Stimulated activated CD8-positive, alpha-beta memory T cell treated with anti-CD3 and anti-CD28 coated beads, Interleukin-7, amount 100 ng/mL, for 1 hour (primary cell): Measurements from ENCODE around the gene ALKBH1.
"Not testable (repeated sequence)": the region's sequence is repeated elsewhere in the genome, so short reads cannot be mapped to it uniquely, and the experiment has no call there.

Experiments used
- DNase-seq, 2 donors: peaks; one replicate each; pipeline ENCODE4 v3.0.0-alpha.2; 2020; ENCODE audit warnings: low read depth in 2 of 2

ALKBH1 gene

DNA sequence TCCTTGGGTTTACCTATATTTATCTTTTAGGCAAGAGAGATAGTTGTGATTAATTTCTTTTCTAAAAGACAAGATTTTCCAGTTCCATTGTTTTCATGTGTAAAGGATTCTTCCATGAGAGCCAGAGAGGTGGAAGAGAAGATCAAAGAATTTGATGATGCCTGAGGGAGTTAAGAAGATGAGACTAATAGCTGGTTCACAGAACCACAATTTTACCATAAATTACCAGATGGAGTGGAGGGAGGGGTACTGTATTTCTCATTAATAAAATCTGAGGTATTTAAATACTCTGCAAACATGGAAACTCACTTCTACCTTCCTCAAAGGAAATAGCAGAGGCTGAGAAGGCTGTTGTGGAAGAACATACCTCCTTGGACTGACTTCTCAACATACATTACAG, 34.6 kb downstream of the ALKBH1 start:
- no peak for DNase-seq

GRCh38 chr14:77667331-77667730, 40.5 kb downstream of the ALKBH1 start:
- DNase-seq: no peak

- DNase-seq: no peak
Measured at GRCh38 chr14:77663293-77663692, 44.5 kb downstream of the ALKBH1 start.

DNA sequence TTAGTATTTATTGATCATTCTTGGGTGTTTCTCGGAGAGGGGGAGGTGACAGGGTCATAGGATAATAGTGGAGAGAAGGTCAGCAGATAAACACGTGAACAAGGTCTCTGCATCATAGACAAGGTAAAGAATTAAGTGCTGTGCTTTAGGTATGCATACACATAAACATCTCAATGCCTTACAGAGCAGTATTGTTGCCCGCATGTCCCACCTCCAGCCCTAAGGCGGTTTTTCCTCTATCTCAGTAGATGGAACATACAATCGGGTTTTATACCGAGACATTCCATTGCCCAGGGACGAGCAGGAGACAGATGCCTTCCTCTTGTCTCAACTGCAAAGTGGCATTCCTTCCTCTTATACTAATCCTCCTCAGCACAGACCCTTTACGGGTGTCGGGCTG, 46.3 kb downstream of the ALKBH1 start:
- not testable (repeated sequence) for DNase-seq

DNA sequence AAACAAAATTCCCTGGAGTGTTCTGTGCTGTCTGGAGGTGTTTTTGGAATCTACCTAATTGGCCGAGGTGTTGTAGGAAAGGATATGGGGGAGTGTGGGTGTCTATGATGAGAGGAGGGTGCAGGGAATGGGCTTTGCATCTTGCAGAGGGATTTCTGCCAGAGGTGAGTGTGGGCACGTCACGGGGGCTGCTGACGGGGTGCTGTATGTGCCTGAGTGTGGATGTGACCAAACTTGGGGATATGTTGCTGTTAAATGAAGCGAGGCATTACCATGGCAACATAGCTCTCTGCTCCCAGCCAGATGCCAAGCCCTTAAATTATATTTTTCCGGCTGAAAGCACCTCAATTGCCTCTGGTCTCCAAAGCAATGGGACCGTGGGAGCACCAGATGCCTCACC, 47.1 kb downstream of the ALKBH1 start:
- no peak for DNase-seq

GRCh38 chr14:77659831-77660230, 48.0 kb downstream of the ALKBH1 start:
- no peak for DNase-seq

DNA sequence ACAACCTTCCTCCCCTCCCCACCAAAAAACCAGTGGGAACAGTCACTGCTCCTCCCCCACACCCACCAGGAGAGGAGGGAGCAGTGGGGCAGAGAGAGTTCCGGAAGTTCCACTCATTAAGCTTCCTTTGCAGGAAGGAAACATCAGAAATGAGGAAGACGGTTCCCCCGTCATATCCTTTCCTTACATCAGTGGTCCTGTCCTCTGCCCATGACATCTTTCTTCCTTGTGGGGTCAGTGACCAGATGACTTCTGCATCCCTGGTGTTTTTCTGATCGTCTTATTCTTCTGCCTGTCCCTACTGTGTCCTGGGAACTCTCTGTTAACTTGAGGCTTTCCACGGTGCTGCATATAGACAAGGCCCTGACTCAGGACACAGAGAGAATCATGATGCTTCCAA, 50.5 kb downstream of the ALKBH1 start:
- DNase-seq: no peak

DNA sequence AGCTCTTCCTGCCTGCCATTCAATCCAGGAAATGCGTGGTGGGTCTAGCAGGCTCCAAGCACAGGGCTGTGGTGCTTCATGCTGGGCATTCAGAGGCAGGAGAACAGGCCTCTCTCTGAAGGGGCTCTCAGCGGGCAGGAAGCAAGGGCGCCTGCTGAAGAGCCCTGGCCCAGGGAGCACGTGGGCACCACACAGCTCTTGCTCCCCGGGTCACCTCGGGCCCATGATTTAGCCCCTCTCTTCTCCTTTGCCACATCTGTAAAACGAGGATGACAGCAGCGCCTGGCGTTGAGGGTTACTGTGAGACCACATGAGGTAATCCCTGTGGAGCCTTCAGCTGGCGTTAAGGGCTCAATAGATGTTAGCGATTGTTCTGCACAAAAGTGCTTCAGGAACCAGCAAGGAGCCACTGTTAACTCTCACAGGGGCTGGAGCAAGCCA, 53.8 kb downstream of the ALKBH1 start:
- no peak for DNase-seq

DNA sequence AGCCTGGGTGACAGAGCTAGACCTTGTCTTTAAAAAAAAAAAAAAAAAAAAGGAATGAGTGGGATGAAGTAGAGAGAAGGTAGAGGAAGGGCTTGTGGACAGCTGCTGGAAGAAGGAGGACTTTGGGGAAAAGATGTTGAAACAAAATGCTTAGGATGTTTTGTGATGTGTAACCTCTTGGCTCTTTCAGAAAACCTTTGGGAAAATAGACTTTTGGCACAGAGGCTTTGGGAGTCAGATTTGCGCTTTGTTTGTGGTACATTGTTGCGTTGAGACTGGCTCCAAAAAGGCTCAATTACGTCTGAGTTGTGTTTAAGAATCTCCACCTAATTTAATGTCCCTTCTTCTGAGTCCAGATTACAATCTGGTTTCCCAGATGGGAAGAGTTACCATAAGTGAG, 58.5 kb downstream of the ALKBH1 start:
- DNase-seq: no peak

DNA sequence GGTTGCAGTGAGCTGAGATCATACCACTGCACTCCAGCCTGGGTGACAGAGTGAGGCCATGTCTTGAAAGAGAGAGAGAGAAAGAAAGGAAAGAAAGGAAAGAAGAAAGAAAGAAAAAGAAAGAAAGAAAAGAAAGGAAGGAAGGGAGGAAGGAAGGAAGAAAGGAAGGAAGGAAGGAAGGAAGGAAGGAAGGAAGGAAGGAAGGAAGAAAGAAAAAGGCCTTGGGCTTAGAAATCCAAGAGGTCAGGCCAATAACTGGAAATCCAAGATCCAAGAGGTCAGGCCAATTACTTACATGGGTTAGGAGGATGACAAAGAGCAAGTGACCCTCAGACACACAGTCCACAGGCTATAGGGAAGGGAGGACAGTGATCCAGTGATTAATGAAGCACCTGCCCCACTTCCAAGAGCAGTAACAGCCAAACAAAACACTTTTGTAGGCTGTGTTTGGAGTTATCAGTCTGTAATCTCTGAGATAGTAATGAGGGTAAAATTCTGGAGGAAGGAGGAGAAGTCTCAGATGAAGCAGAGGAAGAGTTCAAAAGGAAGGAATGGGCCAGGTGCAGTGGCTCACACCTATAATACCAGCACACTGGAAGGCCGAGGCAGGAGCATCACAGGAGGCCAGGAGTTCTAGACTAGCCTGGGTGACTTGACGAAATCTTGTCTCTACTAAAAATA, 59.2 kb downstream of the ALKBH1 start:
- no peak for DNase-seq

DNA sequence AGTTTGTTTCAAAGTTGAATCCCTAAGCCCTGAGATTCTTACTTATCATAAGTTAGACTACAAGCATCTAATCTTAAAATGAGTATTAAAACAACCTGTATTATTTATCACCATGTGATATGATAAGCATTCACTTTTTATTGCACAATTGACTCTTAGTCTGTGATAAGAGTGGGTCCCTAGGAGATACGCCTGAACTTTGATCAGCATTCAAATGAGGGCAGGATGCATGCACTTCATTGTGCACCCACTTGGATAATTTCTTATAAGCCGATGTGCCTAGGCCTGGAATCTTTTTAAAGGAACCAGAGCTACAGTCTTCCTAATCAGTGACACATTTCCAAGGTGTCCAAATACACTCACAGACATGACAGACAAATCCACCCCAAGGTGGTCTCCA, 60.0 kb downstream of the ALKBH1 start:
- DNase-seq: no peak

- DNase-seq: no peak
Measured at GRCh38 chr14:77646907-77647306, 60.9 kb downstream of the ALKBH1 start.

- no peak for DNase-seq
Measured at GRCh38 chr14:77645520-77646230, 62.1 kb downstream of the ALKBH1 start.

DNA sequence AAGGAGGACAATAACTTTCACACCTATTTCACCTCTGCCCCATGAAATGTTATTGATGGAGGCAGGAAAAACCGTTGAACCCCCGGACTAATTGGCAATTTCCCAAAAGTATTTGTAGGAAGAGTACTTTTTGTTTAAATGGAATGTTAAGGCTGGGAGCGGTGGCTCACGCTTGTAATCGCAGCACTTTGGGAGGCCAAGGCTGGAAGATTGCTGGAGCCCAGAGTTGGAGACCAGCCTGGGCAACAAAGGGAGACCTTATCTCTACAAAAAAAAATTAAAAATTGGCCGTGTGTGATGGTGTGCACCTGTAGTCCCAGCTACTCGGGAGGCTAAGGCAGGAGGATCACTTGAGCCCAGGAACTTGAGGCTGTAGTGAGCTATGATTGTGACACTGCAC, 65.4 kb downstream of the ALKBH1 start:
- DNase-seq: no peak

DNA sequence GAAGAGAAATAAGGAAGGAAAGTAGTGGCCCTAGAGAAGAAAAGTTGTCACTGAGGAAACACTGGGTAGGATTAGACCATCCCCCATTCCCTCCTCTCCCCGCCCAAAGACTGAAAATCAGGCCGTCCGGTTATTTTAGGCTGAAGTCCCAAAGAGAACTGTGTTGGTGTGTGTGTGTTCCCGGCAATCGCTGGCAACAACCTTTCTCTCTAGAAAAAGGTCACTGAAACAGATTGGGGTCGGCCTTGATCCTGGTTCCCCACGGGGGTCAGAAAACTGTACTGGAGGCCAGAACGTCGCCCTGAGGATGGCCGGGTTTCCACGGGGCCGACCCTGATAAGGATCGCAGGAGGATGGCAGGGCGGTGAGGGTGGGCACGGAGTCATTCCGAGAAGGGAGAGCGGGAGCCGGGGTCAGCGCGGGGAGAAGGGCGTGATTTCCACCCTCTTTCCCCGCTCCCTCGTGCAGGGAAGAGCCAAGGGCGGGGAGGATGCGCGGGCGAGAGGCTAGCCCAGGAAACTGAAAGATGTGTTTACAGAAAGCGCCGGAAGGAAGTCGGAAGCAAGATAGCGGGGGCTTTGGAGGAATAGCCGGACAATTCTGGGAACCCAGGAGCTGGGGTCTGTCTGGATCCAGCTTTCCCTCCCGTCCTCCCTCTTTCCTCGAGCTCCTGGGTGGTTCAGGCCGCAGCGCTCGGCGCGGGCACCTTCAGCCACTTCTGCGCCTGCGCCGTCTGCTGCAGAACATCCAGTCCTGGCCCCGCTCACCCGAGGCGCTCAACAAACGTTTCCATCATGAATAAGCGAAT, 66.1 kb downstream of the ALKBH1 start:
- peak; percentile 32 to 43 for DNase-seq

- no peak for DNase-seq
Measured at GRCh38 chr14:77640756-77641533, 66.9 kb downstream of the ALKBH1 start.

DNA sequence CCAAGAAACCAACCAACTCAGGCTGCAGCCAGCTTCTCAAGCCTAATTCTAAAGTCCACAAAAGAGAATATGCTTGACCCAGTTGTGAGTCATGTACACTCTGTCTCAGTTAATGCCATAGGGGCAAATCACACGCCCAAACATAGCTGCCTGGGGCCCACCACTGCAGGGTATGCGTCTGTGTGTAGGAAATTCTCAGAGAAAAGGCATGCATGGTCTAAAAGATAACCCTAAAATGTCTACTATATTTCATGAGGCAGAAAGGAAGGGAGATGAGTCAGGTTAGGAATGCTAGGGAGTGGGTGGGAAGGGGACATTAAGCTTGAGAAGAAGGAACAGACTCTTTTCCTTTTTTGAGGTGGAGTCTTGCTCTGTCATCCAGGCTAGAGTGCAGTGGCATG, 69.1 kb downstream of the ALKBH1 start:
- no peak for DNase-seq

GRCh38 chr14:77635869-77636268, 72.0 kb downstream of the ALKBH1 start:
- not testable (repeated sequence) for DNase-seq

DNA sequence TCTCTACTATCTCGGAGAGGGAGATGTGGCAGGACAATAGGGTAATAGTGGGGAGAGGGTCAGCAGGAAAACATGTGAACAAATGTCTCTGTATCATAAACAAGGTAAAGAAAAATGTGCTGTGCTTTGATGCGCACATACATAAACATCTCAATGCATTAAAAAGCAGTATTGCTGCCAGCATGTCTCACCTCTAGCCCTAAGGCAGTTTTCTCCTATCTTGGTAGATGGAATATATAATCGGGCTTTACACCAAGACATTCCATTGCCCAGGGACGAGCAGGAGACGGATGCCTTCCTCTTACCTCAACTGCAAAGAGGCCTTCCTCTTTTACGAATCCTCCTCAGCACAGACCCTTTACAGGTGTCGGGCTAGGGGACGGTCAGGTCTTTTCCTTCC, 72.4 kb downstream of the ALKBH1 start:
- DNase-seq: not testable (repeated sequence)

GRCh38 chr14:77630111-77630510, 77.7 kb downstream of the ALKBH1 start:
- no peak for DNase-seq

DNA sequence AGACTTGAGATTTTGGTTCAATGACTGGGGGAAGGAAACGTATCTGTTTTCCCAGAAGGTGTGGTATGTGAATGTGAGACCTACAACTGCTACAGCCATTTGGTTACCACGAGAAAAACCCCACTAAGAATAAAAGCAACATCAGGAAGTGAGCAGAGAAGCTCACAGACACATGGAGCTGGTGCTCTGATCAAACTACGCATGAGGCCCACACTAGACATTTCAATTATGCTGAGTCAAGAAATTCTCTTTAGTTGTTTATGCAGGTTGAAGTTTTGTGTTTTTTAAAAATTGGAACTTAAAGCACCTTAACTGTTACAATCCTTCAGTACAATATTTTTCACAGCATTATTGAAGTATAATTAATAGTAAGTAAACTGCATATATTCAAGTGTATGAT, 82.5 kb downstream of the ALKBH1 start:
- no peak for DNase-seq

- no peak for DNase-seq
Measured at GRCh38 chr14:77623201-77623600, 84.6 kb downstream of the ALKBH1 start.
